HG02970 (cell line): ENCODE results near the gene CNOT3.
"Not testable (repeated sequence)": the region's sequence is repeated elsewhere in the genome, so short reads cannot be mapped to it uniquely, and the experiment has no call there.

Experiments used
- ATAC-seq: cut with Tn5 transposase; IDR thresholded peaks from one replicate; pipeline ENCODE4 v1.9.1; 2021; ENCODE audit warnings: mild to moderate bottlenecking, moderate library complexity, moderate number of reproducible peaks; ENCODE audit not compliant: unreplicated experiment, low FRiP score

The CNOT3 gene

GRCh38 chr19:54165222-54165621, 27.7 kb downstream of the CNOT3 start:
- no peak for ATAC-seq

DNA sequence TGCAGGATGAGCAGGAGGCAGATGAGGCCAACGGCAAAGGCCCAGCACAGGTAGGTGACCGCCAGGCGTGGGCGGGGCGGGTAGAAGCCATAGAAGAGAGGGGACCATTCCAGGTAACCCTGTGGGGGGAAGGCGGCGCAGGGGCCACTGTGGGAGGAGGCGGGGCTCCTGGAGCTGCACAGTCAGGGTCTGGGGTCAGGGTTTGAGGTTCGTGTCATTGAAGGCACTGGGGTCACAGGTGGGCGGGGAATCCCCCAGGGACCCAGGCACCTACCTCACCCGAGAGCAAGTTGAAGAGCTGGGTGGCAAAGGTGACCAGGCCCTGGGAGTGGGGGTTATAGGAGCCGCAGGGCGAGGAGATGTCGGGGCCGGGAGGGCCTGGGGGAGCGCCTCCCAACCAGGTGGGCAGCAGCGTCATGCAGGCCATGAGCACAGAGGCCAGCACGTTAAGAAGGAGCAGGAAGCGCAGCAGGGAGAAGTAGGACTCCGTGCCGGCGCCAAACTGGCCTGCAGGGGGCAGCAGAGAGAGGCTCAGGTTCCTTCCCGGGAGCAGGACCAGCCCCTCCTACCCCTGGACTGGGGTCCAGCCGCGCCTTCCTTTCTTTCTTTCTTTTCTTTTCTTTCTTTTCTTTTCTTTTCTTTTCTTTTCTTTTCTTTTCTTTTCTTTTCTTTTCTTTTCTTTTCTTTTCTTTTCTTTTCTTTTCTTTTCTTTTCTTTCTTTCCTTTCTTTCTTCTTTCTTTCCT, 30.8 kb downstream of the CNOT3 start:
- peak; percentile 68 for ATAC-seq

GRCh38 chr19:54169149-54169740, 31.7 kb downstream of the CNOT3 start:
- ATAC-seq = no peak

GRCh38 chr19:54171736-54172431, 34.3 kb downstream of the CNOT3 start:
- not testable (repeated sequence) for ATAC-seq

GRCh38 chr19:54172471-54173358, 35.2 kb downstream of the CNOT3 start, which contains the start of gene TMC4:
TSS of gene TMC4 (minus strand) at chr19:54173160. CDS start at chr19:54173117, 43 bp downstream.
- ATAC-seq = no peak

DNA sequence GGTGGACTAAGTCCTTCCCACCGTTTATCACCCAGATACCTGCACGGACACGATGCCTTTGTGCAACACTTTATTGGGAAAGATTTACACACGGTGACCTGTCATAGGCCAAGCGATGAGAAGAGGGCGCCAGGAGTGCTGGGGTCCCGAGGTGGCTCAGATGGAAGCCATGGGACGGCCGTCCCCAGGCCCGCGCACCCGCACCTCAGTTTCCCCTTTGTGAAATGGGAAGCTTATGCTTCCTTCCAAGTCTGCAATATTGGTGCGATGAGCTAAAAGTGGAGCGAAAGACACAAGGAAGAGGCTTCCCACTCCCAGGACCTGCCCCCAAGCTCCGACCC, 35.8 kb downstream of the CNOT3 start:
- ATAC-seq = no peak

DNA sequence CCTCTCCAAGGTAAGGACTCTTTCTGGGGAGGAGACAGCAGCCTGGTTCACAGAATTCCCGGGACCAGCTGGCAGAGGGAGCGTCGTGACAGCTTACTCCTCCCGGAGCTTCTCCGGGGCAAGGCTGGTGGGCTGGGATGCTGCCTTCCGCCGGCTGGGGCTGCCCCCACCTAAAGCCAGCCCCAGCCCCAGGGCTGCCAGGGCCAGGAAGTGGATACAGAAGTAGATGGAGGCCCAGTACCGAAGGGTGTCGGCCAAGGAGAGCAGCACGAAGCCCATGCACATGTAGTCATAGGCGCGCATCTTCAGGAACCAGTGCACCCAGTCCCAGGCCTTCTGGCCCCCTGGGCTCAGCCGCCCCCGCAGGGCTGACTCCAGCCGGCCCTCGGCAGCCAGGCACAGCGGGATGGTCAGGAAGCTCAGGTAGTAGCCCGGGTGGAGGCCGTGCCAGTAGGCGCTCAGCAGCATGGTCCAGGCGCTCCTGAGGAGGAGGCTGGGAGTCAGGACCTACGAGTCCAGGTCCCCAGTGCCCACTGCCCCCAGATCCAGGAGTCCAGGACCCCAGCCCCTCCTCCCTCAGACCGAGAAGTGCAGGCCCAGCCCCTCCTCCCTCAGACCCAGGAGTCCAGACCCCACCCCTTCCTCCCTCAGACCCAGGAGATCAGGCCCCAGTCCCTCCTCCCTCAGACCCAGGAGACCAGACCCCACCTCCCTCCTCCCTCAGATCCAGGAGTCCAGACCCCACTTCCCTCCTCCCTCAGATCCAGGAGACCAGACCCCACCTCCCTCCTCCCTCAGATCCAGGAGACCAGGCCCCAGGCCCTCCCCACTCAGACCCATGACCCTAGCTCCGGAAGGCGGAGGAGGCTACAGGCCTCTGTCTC, 36.6 kb downstream of the CNOT3 start:
- no peak for ATAC-seq

- ATAC-seq = no peak
These were observed 41.2 kb downstream of the CNOT3 start for GRCh38 chr19:54178581-54179261.

DNA sequence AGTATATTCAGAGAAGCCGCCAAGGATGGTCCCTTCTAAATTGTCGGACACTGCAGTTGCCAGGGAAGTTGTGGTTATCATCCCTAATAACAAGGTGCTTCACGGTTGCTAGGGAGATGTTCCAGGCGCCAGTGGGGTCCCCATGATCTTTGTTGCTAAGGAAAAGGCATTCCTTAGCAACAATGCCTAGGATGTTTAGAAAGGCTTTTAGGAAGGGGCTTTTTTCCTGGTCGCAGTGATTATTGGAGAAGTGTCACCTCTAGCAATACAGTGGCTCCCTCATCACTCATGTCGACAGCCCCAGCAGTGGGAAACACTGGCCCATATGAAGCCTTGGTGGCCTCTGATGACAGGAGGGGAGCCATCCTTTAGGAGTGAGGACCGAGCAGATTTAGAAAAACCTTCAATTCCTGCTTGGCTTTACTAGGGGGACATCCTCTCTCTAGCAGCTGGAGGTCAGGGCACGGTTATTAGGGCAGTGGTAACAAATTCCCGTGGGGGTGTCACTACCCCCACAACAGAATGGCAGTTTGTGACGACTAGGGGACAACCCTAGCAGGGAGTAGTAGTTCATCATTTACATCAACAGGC, 41.8 kb downstream of the CNOT3 start:
- ATAC-seq = no peak

- no peak for ATAC-seq
These were observed 42.4 kb downstream of the CNOT3 start for GRCh38 chr19:54179921-54180461.

GRCh38 chr19:54180691-54181091, 43.1 kb downstream of the CNOT3 start:
- ATAC-seq = no peak

GRCh38 chr19:54181894-54182293, 44.3 kb downstream of the CNOT3 start:
- ATAC-seq = not testable (repeated sequence)

DNA sequence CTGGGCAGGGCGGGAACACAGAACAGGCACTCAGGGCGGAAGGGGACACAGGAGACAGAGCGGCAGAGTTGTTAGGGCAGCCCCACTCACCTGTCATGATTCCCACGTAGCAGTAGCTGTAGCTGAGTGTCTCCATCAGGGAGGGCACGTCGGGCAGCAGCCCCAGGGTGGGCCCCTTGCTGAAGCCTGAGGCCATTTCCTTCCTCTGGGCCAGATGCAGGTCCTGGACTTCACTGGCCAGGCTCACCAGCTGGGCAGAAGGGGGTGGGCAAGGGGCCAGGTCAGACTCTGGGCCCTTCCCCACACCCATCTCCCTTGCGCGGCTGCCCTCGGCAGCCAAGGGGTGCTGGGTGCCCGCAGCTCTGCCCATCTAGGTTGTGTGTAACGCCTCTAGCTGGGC, 45.9 kb downstream of the CNOT3 start:
- ATAC-seq = no peak

- ATAC-seq = no peak
These were observed 48.8 kb downstream of the CNOT3 start for GRCh38 chr19:54186351-54186750.

GRCh38 chr19:54186934-54187381, 49.4 kb downstream of the CNOT3 start:
- no peak for ATAC-seq

GRCh38 chr19:54188215-54188871, 50.8 kb downstream of the CNOT3 start:
- no peak for ATAC-seq

- ATAC-seq = peak; percentile 11
These were observed 51.7 kb downstream of the CNOT3 start, which contains the start of gene MBOAT7 for GRCh38 chr19:54189145-54189734. TSS of gene MBOAT7 (minus strand) at chr19:54189580. CDS start at chr19:54188508, 1,072 bp downstream.
